GM23248 (cell line): ENCODE measurements around the gene CLDN19.

Experiments
- EZH2 ChIP-seq: fragments of 200-600 bp; sonication (generic); IDR thresholded peaks from 2 replicates; pipeline ENCODE4 v1.6.1; 2018; ENCODE audit warnings: antibody characterized with exemption, mild to moderate bottlenecking; ENCODE audit not compliant: insufficient read depth, poor library complexity, severe bottlenecking
- EZH2phosphoT487 ChIP-seq: fragments of 200-600 bp; sonication (generic); IDR thresholded peaks from 2 replicates; pipeline ENCODE4 v1.6.1; 2018; ENCODE audit warnings: antibody characterized with exemption, moderate library complexity, mild to moderate bottlenecking, low read depth; ENCODE audit not compliant: insufficient read depth

DNA sequence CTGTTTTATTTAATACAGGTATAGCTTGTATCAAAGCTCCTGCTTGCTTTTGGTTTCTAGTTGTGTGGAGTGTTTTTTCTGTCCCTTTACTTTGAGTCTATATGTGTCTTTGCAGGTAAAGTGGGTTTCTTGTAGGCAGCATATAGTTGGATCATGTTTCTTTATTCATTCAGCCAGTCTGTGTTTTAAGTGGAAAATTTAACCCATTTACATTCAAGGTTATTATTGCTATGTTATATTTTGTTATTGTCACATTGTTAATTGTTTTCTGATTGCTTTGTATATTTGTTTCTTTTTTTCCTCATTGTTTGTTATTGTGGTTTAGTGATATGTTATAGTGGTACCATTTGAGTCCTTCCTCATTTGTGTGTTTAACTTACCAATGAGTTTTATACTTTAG lies 26.7 kb downstream of the CLDN19 start:
- TF ChIP-seq EZH2: no peak
- no peak for TF ChIP-seq EZH2phosphoT487
